OCI-LY1 (cell line): ENCODE data around the gene SUMO4.

ENCODE experiments used
- EZH2 ChIP-seq: fragments of 200-600 bp; sonication (generic), shearing (Covaris generic); IDR thresholded peaks from 2 replicates; pipeline ENCODE4 v1.8.0; 2017; ENCODE audit warnings: borderline replicate concordance, mixed run types, mild to moderate bottlenecking, antibody characterized with exemption, low read length, moderate library complexity, mixed read lengths
- TF ChIP-seq, protein P1 (sequence below): fragments of 200-600 bp; sonication (generic), shearing (Covaris generic); IDR thresholded peaks from 2 replicates; pipeline ENCODE4 v1.5.1; 2017; ENCODE audit warnings: mild to moderate bottlenecking, antibody characterized with exemption, low read length, moderate library complexity, mixed read lengths

DNA sequence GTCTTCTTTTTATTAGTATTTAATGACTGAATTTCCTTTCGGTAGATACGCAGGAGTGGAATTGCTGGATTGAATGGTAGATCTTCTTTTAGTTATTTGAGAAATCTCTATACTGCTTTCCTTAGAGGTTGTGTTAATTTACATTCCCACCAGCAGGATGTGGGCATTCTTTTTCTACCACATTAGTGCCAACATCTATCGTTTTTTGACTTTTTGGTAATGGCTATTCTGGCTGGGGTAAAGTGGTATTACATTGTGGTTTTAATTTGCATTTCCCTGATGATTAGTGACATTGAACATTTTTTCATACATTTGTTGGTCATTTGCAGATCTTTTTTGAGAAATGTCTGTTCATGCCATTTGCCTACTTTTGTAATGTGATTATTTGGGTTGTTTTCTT lies 37.1 kb downstream of the SUMO4 start:
- TF ChIP-seq, protein P1, sequence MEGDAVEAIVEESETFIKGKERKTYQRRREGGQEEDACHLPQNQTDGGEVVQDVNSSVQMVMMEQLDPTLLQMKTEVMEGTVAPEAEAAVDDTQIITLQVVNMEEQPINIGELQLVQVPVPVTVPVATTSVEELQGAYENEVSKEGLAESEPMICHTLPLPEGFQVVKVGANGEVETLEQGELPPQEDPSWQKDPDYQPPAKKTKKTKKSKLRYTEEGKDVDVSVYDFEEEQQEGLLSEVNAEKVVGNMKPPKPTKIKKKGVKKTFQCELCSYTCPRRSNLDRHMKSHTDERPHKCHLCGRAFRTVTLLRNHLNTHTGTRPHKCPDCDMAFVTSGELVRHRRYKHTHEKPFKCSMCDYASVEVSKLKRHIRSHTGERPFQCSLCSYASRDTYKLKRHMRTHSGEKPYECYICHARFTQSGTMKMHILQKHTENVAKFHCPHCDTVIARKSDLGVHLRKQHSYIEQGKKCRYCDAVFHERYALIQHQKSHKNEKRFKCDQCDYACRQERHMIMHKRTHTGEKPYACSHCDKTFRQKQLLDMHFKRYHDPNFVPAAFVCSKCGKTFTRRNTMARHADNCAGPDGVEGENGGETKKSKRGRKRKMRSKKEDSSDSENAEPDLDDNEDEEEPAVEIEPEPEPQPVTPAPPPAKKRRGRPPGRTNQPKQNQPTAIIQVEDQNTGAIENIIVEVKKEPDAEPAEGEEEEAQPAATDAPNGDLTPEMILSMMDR: no peak
- TF ChIP-seq EZH2: no peak
